Neural progenitor cell (in vitro differentiated cells): ENCODE measurements around the gene FBLN1.
"Not testable (repeated sequence)": the region's sequence is repeated elsewhere in the genome, so short reads cannot be mapped to it uniquely, and the experiment has no call there.

ENCODE experiments used
- CTCF ChIP-seq: fragments of 200-600 bp; sonication (generic); IDR thresholded peaks from 2 replicates; pipeline ENCODE4 v1.5.1; 2017; ENCODE audit warnings: antibody characterized with exemption, mild to moderate bottlenecking
- EZH2 ChIP-seq: fragments of 200-600 bp; sonication (generic); IDR thresholded peaks from 2 replicates; pipeline ENCODE4 v1.6.1; 2017; ENCODE audit warnings: antibody characterized with exemption, mild to moderate bottlenecking, moderate library complexity
- EZH2phosphoT487 ChIP-seq: fragments of 200-600 bp; sonication (generic); IDR thresholded peaks from 2 replicates; pipeline ENCODE4 v1.6.1; 2017; ENCODE audit warnings: antibody characterized with exemption

GRCh38 chr22:45623464-45624145, 120.9 kb downstream of the FBLN1 start:
- not testable (repeated sequence) for TF ChIP-seq EZH2, CTCF, EZH2phosphoT487
